ENCODE data around the gene TMEM178B. TPM values are rescaled to one million over a fixed set of nuclear protein-coding genes. Genes with fewer than 3 reads are reported as not detected.

Gene TMEM178B
- polyA plus RNA-seq, 1 donor (not counting 4 experiments of a cell fraction or from before 2014, with no cell fraction given): not detected

DNA sequence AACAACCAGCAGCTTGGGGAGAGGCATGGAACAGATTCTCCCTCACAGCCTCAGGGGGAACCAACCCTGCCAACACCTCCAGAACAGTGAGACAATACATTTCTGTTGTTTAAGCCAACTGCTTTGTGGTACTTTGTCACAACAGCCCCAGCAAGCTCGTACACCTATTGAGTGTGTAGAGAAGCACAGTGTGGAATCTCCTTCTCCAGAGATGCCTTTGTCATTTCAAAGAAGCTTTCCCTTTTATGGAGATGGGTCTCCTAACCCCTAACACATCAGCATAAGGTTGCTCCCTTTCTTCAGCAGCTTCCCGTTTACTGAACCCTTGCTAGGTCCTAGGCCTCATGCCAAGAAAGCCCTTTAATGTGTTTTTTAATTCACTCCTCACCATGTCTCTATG is 416.6 kb downstream of the TMEM178B start:
- H3K4me3 ChIP-seq (ENCODE audit: control insufficient read depth in 2 of 3, extremely low read depth in 1 of 3, insufficient read depth in 2 of 3, low read depth in 1 of 3, low read length in 3 of 3): no peak overlapping the region
- H3K27me3 ChIP-seq (ENCODE audit: control insufficient read depth, extremely low read depth, insufficient read depth, low read length): no peaks in the 10 kb centered on the region
- no peak overlapping the region for H3K27ac ChIP-seq (ENCODE audit: control insufficient read depth, insufficient read depth, low read length)
- no peak overlapping the region for H3K9ac ChIP-seq (ENCODE audit: control insufficient read depth, extremely low read depth, insufficient read depth, low read length)
- H3K4me2 ChIP-seq (ENCODE audit: control insufficient read depth, extremely low read depth, insufficient read depth, low read depth, low read length): no peak overlapping the region
- H3K9me1 ChIP-seq (ENCODE audit: control insufficient read depth, extremely low read depth, insufficient read depth, low read length): no peaks in the 10 kb centered on the region
- no peaks in the 10 kb centered on the region for H3K9me3 ChIP-seq (ENCODE audit: control insufficient read depth, low read depth, low read length)
- no peaks in the 10 kb centered on the region for H4K20me1 ChIP-seq (ENCODE audit: control insufficient read depth, extremely low read depth, insufficient read depth, low read length)
- no peaks in the 10 kb centered on the region for H3K79me2 ChIP-seq (ENCODE audit: control insufficient read depth, insufficient read depth, low read length)
- no peak for DNase-seq (ENCODE audit: low read depth, low spot score)
- FAIRE-seq: no peak
- no peak overlapping the region for H2AFZ ChIP-seq (ENCODE audit: control insufficient read depth, low read length)
- dilution Hi-C loops (cut with MboI; ENCODE audit: extremely low pct_ligation_motif_present, low sequenced_read_pairs): no loop called here
- H3K36me3 ChIP-seq (ENCODE audit: control insufficient read depth in 2 of 2, extremely low read depth in 1 of 2, insufficient read depth in 2 of 2, low read length in 2 of 2): no peaks in the 10 kb centered on the region
- H3K4me1 ChIP-seq (ENCODE audit: control insufficient read depth, extremely low read depth, insufficient read depth, low read length): no peaks in the 10 kb centered on the region
- TF ChIP-seq EZH2 (IDR thresholded peaks at IDR 0.05; ENCODE audit: low read length) (no peak), CTCF (optimal IDR thresholded peaks at IDR 0.05 in 1 of 3, IDR thresholded peaks at IDR 0.05 in 1 of 3, conservative IDR thresholded peaks at IDR 0.05 in 1 of 3; ENCODE audit: extremely low read depth in 1 of 3, insufficient read depth in 2 of 3, low read length in 3 of 3) (no peak)

- Histone ChIP-seq H3K4me2 (ENCODE audit: control insufficient read depth, extremely low read depth, insufficient read depth, low read depth, low read length) (no peak overlapping the region), H4K20me1 (ENCODE audit: control insufficient read depth, extremely low read depth, insufficient read depth, low read length) (no peaks in the 10 kb centered on the region), H3K27me3 (ENCODE audit: control insufficient read depth, extremely low read depth, insufficient read depth, low read length) (no peaks in the 10 kb centered on the region), H3K36me3 (ENCODE audit: control insufficient read depth in 2 of 2, extremely low read depth in 1 of 2, insufficient read depth in 2 of 2, low read length in 2 of 2) (no peaks in the 10 kb centered on the region), H3K9ac (ENCODE audit: control insufficient read depth, extremely low read depth, insufficient read depth, low read length) (no peak overlapping the region), H3K9me1 (ENCODE audit: control insufficient read depth, extremely low read depth, insufficient read depth, low read length) (no peaks in the 10 kb centered on the region), H3K4me1 (ENCODE audit: control insufficient read depth, extremely low read depth, insufficient read depth, low read length) (no peaks in the 10 kb centered on the region), H3K9me3 (ENCODE audit: control insufficient read depth, low read depth, low read length) (no peaks in the 10 kb centered on the region), H3K4me3 (ENCODE audit: control insufficient read depth in 2 of 3, extremely low read depth in 1 of 3, insufficient read depth in 2 of 3, low read depth in 1 of 3, low read length in 3 of 3) (no peak overlapping the region), H3K79me2 (ENCODE audit: control insufficient read depth, insufficient read depth, low read length) (no peaks in the 10 kb centered on the region), H3K27ac (ENCODE audit: control insufficient read depth, insufficient read depth, low read length) (no peak overlapping the region), H2AFZ (ENCODE audit: control insufficient read depth, low read length) (no peak overlapping the region)
- no peak for TF ChIP-seq CTCF (optimal IDR thresholded peaks at IDR 0.05 in 1 of 3, IDR thresholded peaks at IDR 0.05 in 1 of 3, conservative IDR thresholded peaks at IDR 0.05 in 1 of 3; ENCODE audit: extremely low read depth in 1 of 3, insufficient read depth in 2 of 3, low read length in 3 of 3)
- TF ChIP-seq EZH2 (IDR thresholded peaks at IDR 0.05; ENCODE audit: low read length): no peak
- no peak for FAIRE-seq
- dilution Hi-C loops (cut with MboI; ENCODE audit: extremely low pct_ligation_motif_present, low sequenced_read_pairs): no loop called here
- no peak for DNase-seq (ENCODE audit: low read depth, low spot score)
These were observed 421.2 kb downstream of the TMEM178B start for GRCh38 chr7:141495057-141495456.
